ENCODE results near the gene F10. TPM values are rescaled to one million over a fixed set of nuclear protein-coding genes. Genes with fewer than 3 reads are reported as not detected.
A peak's percentile ranks its signal among the peaks of the same experiment; 100 is the strongest.

The F10 gene
- total and polyA plus RNA-seq, 2 of the 13 experiments (the other 11 are each of a cell fraction or from before 2014, with no cell fraction given), result 58.4 to 237 TPM

- TF ChIP-seq ZNF768 (CRISPR knock-in tag; IDR thresholded peaks at IDR 0.05), result peak; percentile 74
- peak; percentile 91 for TF ChIP-seq ZNF574 (CRISPR knock-in tag; IDR thresholded peaks at IDR 0.05)
- TF ChIP-seq HNF4A (CRISPR knock-in tag; IDR thresholded peaks at IDR 0.05), result peak; percentile 99
- TF ChIP-seq ZMYM3 (CRISPR knock-in tag; IDR thresholded peaks at IDR 0.05), result peak; percentile 78
- no peak for TF ChIP-seq CHD2 (IDR thresholded peaks at IDR 0.05; ENCODE audit: low read depth, low read length)
- TF ChIP-seq FOXJ3 (CRISPR knock-in tag; IDR thresholded peaks at IDR 0.05; ENCODE audit: borderline replicate concordance), result peak; percentile 75; the same call in 1 of the 2 replicates
- no peak for TF ChIP-seq ATF7 (IDR thresholded peaks at IDR 0.05)
- TF ChIP-seq ATF7 (CRISPR knock-in tag; IDR thresholded peaks at IDR 0.05), result peak; percentile 80
- no peak for TF ChIP-seq MBNL3 (CRISPR knock-in tag; conservative IDR thresholded peaks at IDR 0.05)
- peak; percentile 92 for TF ChIP-seq TGIF2 (CRISPR knock-in tag; IDR thresholded peaks at IDR 0.05)
- TF ChIP-seq DRAP1 (CRISPR knock-in tag; IDR thresholded peaks at IDR 0.05), result peak; percentile 97
- 0 out of 2 replicates have a peak, but pooled peaks have one; percentile 29 for TF ChIP-seq DPF2 (CRISPR knock-in tag; IDR thresholded peaks at IDR 0.05; ENCODE audit: borderline replicate concordance, low read depth)
- TF ChIP-seq POLR2A (IDR thresholded peaks at IDR 0.05; ENCODE audit: insufficient read depth in 1 of 2, low read depth in 2 of 2, low read length in 2 of 2), result peak in 1 of 2 experiments; percentile 92; a peak in 2 of 4 replicates
- TF ChIP-seq ZNF589 (CRISPR knock-in tag; conservative IDR thresholded peaks at IDR 0.05), result peak; percentile 95; the same call in 1 of the 2 replicates
- peak; percentile 85 to 94 for TF ChIP-seq HMGXB4 (CRISPR knock-in tag; IDR thresholded peaks at IDR 0.05; ENCODE audit: borderline replicate concordance in 1 of 2, low read depth in 1 of 2)
- TF ChIP-seq TFE3 (CRISPR knock-in tag; IDR thresholded peaks at IDR 0.05), result peak; percentile 34; the same call in 1 of the 2 replicates
- no peak for TF ChIP-seq ZSCAN30 (CRISPR knock-in tag; IDR thresholded peaks at IDR 0.05)
- no peak for TF ChIP-seq ZNF205 (CRISPR knock-in tag; IDR thresholded peaks at IDR 0.05)
- no peak for TF ChIP-seq MXD3 (CRISPR knock-in tag; IDR thresholded peaks at IDR 0.05)
- no peak for TF ChIP-seq SETDB1 (CRISPR knock-in tag; IDR thresholded peaks at IDR 0.05; ENCODE audit: borderline replicate concordance)
- TF ChIP-seq TAF15 (IDR thresholded peaks at IDR 0.05; ENCODE audit: low read depth, low read length, poor library complexity, severe bottlenecking), result no peak
- TF ChIP-seq STAT5B (CRISPR knock-in tag; IDR thresholded peaks at IDR 0.05), result 0 out of 2 replicates have a peak, but pooled peaks have one; percentile 29
- TF ChIP-seq ZNF543 (CRISPR knock-in tag; IDR thresholded peaks at IDR 0.05), result peak; percentile 93
- peak; percentile 88; the same call in 1 of the 2 replicates for TF ChIP-seq ZBTB20 (CRISPR knock-in tag; IDR thresholded peaks at IDR 0.05; ENCODE audit: borderline replicate concordance, low read depth)
These were observed at the start of gene F10 (continued) for GRCh38 chr13:113122550-113123225.
